Fibroblast of skin of scalp (primary cell): ENCODE data around the gene PANK3. TPM values are rescaled to one million over a fixed set of nuclear protein-coding genes. Genes with fewer than 3 reads are reported as not detected.
A peak's percentile ranks its signal among the peaks of the same experiment; 100 is the strongest.
"Not testable (repeated sequence)": the region's sequence is repeated elsewhere in the genome, so short reads cannot be mapped to it uniquely, and the experiment has no call there.

Experiments
- DNase-seq: peaks from one replicate; pipeline ENCODE4 v3.0.0-alpha.2; 2013
- polyA plus RNA-seq, 2 experiments: library from polyadenylated mRNA; unstranded; fragments of 120-200 nt; gene quantifications; one replicate each; pipeline ENCODE4 v1.2.1, GENCODE V29; 2013; ENCODE audit not compliant: insufficient read length in 2 of 2

PANK3 gene
- 23.9 TPM for polyA plus RNA-seq (2013, experiment 1 of 2; ENCODE audit: insufficient read length)
- polyA plus RNA-seq (2013, experiment 2 of 2; ENCODE audit: insufficient read length): 32.1 TPM

GRCh38 chr5:168578538-168579487, at the start of gene PANK3:
TSS of gene PANK3 (minus strand) at chr5:168579368. CDS start at chr5:168579283, 85 bp downstream.
- no peak for DNase-seq

- no peak for DNase-seq
These were observed 45.7 kb upstream of the PANK3 start for GRCh38 chr5:168624850-168625364.

- no peak for DNase-seq
These were observed 41.6 kb upstream of the PANK3 start for GRCh38 chr5:168620807-168621206.

GRCh38 chr5:168614661-168615060, 35.5 kb upstream of the PANK3 start:
- no peak for DNase-seq

- no peak for DNase-seq
These were observed 34.8 kb upstream of the PANK3 start for GRCh38 chr5:168613996-168614395.

GRCh38 chr5:168613396-168613795, 34.2 kb upstream of the PANK3 start:
- no peak for DNase-seq

GRCh38 chr5:168612996-168613395, 33.8 kb upstream of the PANK3 start:
- DNase-seq: no peak

GRCh38 chr5:168612123-168612522, 33.0 kb upstream of the PANK3 start:
- peak; percentile 15 for DNase-seq

- DNase-seq: peak; percentile 43
These were observed 32.0 kb upstream of the PANK3 start for GRCh38 chr5:168611165-168611564.

GRCh38 chr5:168609806-168610482, 30.8 kb upstream of the PANK3 start:
- DNase-seq: peak; percentile 19

GRCh38 chr5:168608821-168609220, 29.7 kb upstream of the PANK3 start:
- DNase-seq: no peak

GRCh38 chr5:168608386-168608785, 29.2 kb upstream of the PANK3 start:
- no peak for DNase-seq

GRCh38 chr5:168607946-168608345, 28.8 kb upstream of the PANK3 start:
- no peak for DNase-seq

GRCh38 chr5:168606562-168606961, 27.4 kb upstream of the PANK3 start:
- DNase-seq: no peak

- no peak for DNase-seq
These were observed 25.3 kb upstream of the PANK3 start for GRCh38 chr5:168604436-168604835.

GRCh38 chr5:168603746-168604145, 24.6 kb upstream of the PANK3 start:
- peak; percentile 50 for DNase-seq

- DNase-seq: no peak
These were observed 23.3 kb upstream of the PANK3 start for GRCh38 chr5:168602517-168602916.

- DNase-seq: no peak
These were observed 22.8 kb upstream of the PANK3 start for GRCh38 chr5:168601972-168602371.

- no peak for DNase-seq
These were observed 21.2 kb upstream of the PANK3 start for GRCh38 chr5:168600409-168600808.

- no peak for DNase-seq
These were observed 20.7 kb upstream of the PANK3 start for GRCh38 chr5:168599826-168600225.

GRCh38 chr5:168598639-168599038, 19.5 kb upstream of the PANK3 start:
- no peak for DNase-seq

GRCh38 chr5:168596927-168597326, 17.8 kb upstream of the PANK3 start:
- no peak for DNase-seq

- DNase-seq: not testable (repeated sequence)
These were observed 17.0 kb upstream of the PANK3 start for GRCh38 chr5:168596122-168596521.
